GM21381 (cell line): ENCODE results near the gene C5orf58.
A peak's percentile ranks its signal among the peaks of the same experiment; 100 is the strongest.

Source experiments
- ATAC-seq: cut with Tn5 transposase; IDR thresholded peaks from one replicate; pipeline ENCODE4 v1.9.1; 2021; ENCODE audit warnings: mild to moderate bottlenecking, moderate library complexity; ENCODE audit not compliant: unreplicated experiment

Gene C5orf58

DNA sequence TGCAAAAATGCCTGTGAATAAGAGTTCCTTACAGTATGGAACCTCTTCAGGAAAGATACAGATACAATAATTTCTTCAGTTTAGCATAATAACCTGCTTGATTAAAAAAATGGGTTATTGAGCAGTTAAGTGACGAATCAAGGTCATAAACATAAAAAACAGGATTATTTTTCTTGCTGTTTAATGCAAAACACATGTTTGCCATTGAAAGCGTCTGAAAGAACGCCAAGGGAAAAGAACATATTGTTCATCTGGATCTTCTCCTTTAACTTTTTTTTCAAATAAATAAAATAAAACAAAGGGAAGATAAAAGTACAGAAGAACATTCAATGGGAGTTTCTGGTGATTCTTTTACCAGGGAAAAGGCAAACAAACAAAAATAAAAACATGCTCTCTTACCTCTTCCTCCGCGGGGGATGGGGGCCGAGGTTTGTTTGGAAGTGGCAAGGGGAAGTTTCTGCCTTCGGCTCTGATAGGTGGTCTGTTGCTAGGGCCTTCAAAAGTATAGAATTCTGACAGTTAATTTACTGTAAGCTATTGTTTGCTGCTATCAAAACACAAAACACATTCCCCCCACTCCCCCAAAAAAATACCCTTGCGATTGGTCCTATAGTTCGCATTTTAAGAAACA, 20.1 kb downstream of the C5orf58 start:
- ATAC-seq = no peak

DNA sequence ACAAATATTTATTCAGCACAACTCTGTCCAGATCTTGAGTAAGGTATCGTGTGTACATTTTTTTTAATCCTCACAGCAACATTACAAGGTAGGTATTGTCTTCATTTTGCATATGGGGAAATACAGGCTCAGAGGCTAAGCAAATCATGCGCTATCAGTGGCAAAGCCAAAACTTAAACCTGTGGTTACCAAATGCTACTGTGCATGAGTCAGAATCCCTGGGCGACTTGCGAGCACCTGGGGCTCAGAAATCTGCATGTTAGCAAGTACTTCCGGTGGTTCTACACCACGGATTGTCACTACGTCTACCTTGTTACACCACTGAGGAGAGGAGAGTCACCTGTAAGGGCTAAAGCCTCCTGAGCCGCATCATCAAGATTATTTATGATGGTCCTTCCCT, 21.3 kb downstream of the C5orf58 start:
- ATAC-seq = peak; percentile 90

DNA sequence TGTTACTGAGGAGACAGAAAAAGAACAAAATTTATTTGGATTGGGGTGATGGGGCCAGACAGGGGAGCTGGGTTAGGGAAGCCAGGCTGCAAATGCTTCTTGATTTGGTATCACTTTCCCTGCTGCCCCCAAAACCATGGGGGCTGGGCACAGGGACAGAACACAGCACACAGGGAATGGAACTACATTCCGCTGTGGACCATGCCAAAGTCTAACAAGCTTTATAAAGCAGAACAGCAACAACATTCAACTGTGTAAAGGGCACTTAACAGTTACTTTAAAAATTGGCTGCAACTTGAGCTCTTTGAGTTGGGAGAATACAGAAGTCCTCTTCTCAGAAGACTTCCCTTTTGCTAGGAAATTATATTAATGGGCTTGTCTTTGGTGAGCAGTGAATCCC, 23.8 kb downstream of the C5orf58 start:
- no peak for ATAC-seq

GRCh38 chr5:170257370-170257769, 24.6 kb downstream of the C5orf58 start:
- ATAC-seq = no peak

GRCh38 chr5:170261528-170262043, 28.8 kb downstream of the C5orf58 start:
- ATAC-seq = no peak

- no peak for ATAC-seq
These were observed 29.6 kb downstream of the C5orf58 start for GRCh38 chr5:170262061-170263045.

GRCh38 chr5:170263906-170264305, 31.1 kb downstream of the C5orf58 start:
- no peak for ATAC-seq

DNA sequence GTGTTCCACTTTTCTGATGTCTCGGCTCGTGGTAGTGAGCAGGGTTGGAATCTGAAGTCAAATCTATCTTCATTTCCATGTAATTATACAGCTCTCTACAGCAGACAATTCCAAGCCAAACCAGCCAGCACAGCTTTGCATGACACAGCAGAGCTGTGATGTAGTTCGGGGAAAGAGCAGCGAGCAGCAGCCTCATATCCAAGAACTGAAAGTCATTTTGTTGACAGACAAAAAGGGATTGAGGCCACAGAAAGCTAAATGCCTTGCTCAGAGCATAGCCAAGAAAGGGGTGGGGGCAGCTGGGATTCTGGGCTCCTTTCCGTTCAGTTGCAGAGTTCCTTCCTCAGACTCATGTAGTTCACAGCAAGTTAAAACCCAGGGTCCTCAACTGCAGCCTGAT, 32.7 kb downstream of the C5orf58 start:
- no peak for ATAC-seq

DNA sequence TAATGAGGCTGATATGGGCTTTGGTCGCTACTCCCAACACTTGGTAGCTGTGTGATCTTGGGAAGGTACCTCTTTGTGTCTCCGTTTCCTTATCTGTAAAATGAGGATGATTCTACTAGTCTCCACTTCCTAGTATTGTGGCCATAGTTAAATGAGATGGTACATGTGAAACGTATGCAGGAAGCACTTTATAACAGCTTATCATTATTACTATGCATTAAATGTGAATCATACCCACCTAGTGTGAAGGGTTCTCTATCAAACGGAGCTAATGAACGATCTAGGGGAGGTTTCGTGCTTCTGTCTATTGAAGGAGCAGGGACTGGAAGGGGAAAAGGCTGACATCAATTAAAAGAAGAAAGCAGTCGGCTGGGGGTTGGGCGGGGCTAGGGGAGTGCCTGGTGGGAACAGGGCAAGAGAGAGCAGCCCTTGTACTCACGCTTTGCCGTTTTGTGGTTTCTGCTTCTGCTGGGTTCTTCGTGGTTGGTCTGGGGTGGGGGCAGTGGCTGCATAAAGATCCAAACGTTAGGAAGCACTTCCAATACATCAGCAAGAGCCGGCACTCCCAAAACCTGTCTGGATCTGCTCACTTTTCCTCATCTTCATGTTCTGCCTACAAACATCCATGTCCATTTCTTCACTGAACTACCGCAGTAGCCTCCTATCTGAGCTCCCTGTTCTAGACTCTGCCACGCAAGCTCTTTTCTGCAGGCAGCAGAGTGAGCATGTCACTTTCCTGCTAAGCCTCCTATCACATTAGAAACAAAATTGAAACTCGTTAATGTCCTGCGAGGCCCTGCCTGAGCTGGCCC, 34.0 kb downstream of the C5orf58 start:
- no peak for ATAC-seq

GRCh38 chr5:170267431-170268152, 34.8 kb downstream of the C5orf58 start:
- peak; percentile 81 for ATAC-seq

DNA sequence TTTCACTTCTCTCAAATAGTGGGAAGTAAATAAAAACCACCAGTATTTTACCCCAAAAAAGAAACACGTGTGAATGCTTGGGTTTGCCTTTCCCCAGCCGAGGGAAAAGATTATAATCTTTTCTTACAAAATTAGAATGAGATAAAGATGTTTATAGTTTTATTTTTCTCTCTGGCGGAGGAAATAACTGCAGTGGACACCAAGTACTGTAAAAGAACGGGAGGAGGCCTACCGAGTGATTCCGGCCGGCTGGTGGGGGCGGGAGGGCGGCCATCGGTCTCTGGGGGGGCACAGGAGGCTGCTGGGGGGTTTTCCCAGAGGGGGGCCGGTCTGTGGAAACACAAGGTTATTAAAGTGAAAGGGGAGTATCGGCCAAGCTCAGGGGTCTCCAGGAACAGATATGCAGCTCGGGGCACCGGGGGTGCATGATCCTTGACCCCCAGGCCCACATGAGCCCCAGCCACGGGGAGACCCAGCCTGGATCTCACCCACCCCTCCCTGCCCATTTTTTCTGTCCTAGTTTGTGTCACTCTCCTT, 35.4 kb downstream of the C5orf58 start:
- no peak for ATAC-seq

DNA sequence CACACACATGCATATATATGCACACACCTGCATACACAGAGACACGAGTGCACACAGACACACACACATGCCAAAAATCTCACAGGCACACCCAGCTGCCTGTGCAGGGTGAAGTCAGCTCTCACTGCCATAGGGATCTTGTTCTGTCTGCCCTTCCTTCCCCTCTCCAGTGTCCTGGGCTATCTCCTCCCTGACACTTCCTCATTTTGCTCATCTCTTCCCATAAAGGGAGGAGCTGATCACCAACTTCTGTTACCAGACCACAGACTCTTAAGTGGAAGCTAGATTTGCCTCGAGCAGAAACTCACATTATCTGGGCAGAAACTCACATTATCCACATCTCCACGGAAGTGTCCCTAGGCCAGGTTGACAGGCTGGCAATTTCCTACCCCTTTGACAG, 36.1 kb downstream of the C5orf58 start:
- ATAC-seq = no peak

DNA sequence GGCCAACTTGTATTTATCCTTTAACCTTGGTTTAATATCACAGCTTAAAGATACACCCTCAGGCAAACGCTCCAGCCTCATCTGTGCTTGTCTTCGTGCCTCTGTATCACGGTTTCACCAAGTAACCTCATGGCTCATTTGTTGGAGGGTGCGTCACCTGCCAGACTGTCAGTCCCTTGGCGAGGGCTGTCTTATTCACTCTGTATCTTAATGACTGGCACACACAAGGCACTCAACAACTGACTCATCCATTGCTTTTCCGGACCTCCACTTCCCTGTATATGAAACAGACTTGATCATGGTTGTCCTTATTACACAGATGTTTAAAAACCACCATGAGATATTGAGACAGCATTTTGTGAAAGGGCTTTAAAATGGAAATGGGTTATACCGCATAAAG, 36.8 kb downstream of the C5orf58 start:
- ATAC-seq = no peak

DNA sequence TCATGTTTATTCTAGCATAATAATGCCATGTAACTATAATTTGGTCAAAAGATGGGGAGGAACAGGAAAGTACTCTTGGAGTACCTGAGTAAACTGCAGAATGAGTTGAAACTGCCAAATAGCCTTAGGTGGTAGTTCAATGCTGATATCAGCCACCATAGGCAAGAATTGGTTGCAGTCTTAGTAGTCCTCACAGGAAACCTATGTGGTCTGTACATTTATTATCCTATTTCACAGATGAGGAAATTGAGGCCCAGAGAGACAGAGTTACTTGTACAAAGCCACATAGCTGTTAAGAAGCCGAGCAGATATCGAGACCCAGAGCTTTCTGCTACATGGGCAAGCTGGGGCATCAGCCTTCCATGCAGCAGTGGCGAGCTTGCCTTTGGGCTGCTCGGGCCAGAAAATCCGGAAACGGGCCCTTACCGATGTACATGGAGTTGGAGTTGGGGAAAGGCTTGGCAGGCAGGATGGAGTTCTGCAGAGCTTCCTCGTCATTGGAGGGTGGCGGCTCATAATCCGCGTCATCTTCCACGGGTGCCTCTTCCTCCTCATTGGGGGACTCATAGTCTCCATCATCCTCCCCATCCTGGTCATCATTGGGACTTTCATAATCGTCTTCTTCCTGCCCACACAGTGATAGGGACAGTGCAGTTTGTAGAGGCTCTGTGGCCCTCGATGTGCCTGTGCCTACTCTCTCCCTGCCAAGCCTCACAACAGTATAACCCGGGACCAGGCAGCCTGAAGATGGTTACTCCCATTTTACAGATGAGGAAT, 37.7 kb downstream of the C5orf58 start:
- ATAC-seq = no peak

- no peak for ATAC-seq
These were observed 41.4 kb downstream of the C5orf58 start for GRCh38 chr5:170273968-170274710.

GRCh38 chr5:170275376-170275994, 42.7 kb downstream of the C5orf58 start:
- ATAC-seq = no peak

DNA sequence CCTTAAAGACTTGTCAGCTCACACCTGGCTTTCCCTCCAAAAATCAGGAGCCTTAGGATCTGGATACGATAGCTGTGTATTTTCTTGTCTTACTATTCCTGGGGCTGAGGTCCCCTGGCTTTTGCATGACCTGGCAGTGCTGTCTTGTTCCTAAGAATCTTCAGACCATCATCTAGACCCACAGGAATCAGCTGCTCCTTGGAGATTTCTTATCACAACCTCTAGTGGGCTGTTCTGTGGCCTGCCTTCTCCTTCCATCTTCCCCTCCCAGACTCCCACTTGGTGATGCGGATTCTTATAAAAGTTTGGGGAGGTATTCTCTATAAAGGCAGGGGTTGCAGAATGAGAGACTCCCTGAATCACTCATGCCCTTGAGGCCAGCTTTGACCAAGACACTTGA, 43.4 kb downstream of the C5orf58 start:
- ATAC-seq = no peak

GRCh38 chr5:170277867-170278281, 45.1 kb downstream of the C5orf58 start:
- ATAC-seq = no peak
